Forelimb muscle (tissue), 1 donor: Measurements from ENCODE around the gene KRT36. TPM values are rescaled to one million over a fixed set of nuclear protein-coding genes. Genes with fewer than 3 reads are reported as not detected.

Source experiments
- DNase-seq: peaks from one replicate; pipeline ENCODE4 v3.0.0-alpha.2; 2013; ENCODE audit warnings: low read depth
- polyA plus RNA-seq: library from polyadenylated mRNA; unstranded; fragments of 120-200 nt; gene quantifications from one replicate; pipeline ENCODE4 v1.2.1, GENCODE V29; 2013; ENCODE audit not compliant: insufficient read length

KRT36 gene
- not detected for polyA plus RNA-seq

DNA sequence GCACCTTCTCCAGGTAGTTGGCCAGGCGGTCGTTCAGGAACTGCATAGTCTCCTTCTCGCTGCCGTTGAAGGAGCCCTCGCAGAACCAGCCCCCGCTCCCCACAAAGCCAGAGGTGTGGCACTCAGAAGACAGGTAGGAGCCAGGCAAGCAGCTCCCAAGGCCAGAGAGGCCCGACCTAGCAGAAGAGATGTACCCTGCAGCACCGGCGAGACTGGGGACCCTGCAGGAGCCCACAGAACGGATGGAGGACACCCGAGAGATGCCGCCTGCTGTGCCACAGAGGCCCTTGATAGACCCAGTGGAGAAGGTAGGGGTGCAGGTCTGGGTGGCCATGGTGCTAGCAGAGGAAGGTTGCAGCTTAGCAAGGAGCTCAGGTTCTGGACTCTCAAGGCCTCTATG lies at the start of gene KRT36:
TSS of gene KRT36 (minus strand) at position 380 of the 400 bp plus-strand sequence. CDS start at position 334, 46 bp downstream.
- DNase-seq: no peak

DNA sequence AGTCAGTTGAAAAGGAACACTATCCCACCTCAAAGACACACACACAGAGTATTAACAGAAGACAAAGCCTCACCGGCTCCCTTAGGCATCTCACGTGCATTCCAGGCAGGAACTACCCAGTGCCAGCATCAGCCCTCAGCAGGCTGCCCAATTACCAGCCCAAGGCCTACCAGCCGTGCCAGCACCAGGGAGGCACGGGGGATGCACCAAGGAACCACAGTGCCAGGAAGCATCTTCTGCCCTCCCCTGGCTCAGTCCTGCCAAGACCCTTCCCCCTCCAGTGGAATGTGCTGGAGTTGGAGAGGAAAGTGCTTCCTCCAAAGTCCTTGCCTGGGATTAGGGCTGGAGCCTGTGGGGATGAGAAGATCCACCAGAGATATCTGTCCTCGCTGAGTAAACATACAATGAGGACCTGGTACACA lies 49.4 kb upstream of the KRT36 start:
- DNase-seq: no peak

DNA sequence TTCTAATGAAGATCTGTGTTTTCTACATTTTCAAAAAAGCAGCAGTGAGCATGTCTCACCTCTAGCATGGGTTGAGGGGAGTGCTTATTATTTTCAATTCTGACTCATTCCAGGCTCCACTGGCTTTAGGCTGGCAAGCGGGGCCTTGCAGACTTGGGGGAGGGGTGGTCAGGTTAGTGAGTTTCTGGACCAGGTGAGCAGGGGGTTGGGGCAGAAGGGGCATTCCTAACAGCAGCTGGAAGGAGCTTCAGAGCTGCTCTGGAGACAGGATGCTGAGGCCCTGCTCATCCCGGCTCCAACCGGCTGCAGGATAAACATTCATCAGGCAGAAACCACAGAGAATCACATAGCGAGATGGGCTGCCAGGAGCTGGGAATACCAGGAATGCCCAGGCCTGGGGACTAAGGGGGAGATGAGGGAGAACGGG lies 48.9 kb upstream of the KRT36 start:
- DNase-seq: no peak

DNA sequence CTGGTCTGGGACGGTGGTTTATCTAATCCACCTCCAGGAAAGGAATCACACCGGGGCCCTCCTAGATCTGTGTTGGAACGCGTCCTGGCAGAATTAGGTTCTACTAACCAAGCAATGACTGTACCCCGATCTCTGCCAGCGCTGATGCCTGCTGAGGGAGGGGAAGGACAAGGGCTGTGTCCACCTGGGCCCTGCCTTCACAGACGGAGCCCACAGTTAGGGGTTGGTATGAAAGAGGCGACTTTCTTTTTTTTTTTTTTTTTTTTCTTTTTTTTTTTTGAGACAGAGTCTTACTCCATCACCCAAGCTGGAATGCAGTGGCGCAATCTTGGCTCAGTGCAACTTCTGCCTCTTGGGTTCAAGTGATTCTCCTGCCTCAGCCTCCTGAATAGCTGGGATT lies 48.3 kb upstream of the KRT36 start:
- no peak for DNase-seq

DNA sequence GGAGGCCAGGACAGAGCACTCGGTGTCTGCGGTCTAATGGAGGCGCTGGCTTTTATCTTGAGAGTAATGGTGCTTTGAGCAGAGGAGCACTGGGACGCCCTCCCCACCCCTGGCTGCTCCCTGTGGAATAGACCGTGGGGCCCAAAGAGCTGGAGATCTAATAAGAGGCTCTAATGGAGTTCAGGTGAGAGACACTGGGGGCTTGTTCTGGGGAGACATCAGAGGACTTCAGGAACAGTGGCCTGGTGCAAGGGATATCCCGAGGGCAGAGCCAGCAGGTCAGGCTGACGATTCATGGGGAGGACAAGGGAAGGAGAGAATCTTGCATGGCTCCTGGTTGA lies 47.9 kb upstream of the KRT36 start:
- DNase-seq: no peak

DNA sequence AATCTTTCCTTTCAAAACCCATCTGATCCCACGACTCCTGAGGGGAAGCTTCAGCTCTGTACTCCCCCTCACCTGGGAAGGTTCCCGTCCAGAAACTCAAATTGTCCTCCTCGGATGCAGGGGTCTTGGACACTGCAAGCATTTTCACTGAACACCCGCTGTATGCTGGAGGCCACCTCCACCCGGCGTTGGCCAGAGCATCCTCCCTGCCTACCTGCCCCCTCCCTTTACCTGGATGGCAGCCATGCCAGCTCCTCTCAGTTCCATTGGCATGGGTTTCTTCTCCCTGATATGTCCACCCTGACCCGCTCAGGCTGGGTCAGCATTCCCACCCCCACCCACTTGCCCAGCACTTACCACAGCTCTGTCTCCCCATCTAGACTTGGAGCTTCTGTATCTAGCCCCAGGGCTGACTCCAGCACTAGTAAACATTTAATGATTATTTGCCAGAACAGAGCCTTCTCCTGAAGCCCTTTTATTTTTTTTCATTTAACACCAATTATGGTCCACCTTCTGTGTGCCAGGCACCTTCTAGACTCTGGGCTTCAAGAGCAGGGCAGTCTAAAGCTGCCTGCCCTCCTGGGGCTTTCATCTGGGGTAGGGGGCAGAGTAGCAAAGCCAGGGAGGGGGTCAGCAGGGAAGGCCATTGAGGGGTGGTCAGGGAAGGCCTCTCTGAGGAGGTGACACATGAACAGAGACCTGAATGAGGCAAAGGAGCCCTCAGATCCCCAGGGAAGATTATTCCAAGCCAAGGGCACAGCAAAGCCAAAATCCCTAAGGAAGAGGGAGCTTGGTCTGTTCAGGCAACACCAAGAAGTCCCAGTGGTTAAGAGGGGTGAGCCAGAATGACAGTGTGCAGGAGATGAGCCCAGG lies 47.3 kb upstream of the KRT36 start:
- DNase-seq: no peak

DNA sequence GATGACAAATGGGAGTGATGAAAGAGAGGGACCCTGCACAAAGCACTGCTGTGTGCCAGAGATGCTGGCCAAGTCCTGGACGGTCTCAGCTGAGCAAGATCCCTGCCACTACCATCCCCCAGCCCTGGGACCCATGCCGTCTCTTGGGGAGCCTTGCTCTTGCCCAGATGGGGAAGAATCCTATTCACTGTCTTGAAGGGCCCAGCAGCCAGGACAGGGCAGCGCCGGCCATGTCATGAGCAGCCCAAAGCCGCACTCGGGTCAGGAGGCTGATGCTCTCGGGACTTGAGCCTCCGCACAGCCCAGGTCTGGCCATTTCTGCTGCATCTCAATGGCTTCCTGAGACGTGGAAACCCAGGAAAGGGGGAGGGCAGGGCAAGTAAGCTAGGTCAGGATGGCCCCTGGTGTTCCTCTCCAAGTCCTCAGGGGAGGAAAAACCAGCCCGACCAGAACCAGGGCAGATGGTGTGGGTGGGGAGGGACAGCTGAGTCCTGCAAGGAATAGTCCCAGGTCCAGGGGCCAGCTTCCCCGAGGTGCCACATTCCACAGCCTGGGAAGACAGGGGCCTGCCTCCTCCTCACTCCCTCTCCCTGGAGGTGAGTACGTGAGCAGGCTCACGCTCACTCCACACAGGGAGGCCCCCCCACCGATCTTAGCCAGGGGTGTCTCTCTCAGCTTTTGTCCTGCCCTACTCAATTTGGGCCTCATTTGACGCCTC lies 46.2 kb upstream of the KRT36 start:
- DNase-seq: no peak

DNA sequence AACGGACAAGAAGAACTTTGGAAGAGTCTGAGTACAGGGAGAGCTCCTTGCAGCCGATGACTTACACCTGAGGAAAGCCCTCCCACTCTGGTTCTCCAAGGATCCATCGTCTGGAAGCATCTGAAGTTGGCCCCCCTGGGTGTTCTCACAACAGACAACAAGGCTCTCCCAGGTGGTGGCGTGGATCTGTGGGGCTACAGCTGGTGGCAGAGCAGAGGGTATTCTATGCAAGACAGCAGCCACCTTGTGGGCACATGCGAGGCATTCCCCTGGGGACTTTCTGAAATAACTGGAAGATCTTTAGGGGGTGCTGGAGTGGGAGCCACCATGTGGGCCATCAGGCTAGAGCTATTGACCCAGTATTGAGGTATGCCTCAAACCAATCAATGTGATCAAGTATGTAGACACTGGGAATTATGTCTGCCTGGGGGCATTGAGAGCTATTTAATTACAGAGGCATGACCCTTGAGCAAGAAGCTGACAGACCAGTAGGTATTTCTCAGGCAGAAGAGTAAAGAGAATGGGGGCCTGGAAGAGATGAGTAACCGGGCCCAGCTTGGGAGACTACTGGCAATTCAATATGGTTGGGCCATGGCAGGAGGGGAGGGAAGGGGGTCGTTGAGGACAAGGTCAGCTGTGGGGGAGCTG lies 45.3 kb upstream of the KRT36 start:
- DNase-seq: no peak

DNA sequence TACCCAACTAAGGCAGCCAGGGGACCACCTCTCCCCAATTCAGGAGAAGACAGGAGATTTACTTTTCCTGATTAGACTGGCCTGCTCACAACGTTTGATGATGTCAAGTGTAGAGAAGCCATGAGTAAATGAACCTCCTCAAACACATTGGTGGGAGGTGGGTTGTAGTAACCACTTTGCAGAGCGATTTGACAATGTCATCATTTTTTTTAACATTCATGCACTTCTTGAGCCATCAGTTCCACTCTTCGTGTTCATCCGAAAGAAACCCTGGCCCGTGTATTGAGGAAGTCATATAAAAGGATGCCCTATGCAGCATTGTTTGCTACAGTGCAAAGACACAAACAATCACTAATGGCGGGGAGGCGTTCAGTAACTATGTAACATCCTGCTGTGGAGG lies 43.9 kb upstream of the KRT36 start:
- no peak for DNase-seq

DNA sequence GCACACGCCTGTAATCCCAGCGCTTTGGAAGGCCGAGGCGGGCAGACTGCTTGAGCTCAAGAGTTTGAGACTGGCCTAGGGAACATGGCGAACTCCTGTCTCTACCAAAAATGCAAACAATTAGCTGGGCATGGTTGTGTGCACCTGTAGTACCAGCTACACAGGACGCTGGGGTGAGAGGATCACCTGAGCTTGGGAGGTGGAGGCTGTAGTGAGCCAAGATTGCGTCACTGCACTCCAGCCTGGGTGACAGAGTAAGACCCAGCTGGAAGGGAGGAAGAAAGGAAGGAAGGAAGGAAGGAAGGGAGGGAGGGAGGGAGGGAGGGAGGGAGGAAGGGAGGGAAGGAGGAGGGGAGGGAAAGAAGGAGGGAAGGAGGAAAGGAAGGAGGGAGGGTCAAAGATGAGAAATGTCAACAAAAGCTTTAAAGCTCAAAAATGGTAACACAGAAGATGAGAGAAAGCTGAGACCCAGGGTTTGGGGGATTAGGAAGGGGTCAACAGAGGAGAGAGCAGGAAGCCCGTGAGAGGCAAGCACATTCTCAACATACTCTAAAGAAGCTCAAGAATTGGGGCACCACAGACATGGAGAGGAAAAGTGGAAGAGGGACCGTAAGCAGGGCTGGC lies 43.3 kb upstream of the KRT36 start:
- DNase-seq: no peak

DNA sequence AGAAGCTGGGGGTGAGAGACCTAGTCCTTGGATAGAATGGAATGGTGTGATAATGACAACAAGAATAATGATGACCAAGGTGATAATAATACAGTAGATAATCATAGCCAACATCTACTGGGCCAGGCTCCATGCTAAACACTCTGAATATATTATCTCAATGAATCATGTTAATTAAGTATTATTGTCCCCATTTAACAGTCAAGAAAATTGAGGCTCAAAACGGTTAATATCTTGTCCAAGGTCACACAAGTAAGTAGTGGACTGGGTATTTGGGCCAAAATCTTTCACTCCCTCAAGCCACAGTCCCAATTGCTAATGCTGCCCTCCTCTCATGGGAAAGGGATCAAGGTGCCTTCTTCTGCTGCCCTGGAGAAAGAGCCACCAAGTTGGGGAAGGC lies 42.3 kb upstream of the KRT36 start:
- no peak for DNase-seq

DNA sequence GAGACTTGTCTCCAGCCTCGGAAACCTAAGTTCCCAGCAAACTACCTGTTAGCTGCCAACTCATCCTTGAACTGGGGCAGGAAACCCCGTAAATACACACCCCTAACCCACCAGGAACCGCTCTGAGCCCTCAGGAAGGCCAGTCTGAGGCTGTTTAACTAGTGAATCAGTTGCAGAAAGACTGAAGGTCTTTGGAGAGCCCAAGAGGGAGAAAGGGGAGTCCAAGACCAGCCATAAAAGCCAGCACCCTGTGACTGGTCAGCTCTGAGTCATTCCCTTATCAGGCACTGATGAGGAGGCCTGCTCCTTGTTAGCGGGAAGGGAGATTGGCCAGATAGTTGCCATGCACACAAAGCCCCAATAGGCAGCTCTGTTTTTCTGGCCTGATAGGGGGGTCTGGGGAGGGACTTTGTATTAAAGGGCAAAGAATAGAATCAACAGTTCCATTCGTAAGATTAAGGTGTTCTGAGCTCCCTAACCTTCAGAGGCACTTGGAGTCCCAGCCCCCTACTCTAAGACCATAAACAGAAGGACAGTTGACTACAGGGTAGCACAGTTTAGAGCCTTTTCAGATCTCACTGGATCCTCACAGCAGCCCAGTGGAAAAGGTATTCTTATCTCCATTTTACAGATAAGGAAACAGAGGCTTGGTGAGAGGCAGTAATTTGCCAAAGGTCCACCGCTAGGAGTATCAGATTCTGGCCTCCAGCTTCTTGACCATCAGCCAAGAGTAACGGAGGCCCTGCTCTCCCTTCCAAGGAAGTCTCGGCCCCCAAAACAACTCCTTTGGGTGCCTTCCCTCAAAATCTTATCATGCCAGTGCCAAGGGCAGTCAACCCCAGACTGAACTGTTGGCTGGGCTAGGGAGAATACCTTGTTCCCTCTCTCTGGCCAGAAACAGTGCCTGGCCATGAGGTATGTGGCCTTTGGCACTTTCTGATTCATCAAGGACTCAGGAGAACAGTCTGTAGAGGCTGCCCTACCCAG lies 40.6 kb upstream of the KRT36 start:
- no peak for DNase-seq

DNA sequence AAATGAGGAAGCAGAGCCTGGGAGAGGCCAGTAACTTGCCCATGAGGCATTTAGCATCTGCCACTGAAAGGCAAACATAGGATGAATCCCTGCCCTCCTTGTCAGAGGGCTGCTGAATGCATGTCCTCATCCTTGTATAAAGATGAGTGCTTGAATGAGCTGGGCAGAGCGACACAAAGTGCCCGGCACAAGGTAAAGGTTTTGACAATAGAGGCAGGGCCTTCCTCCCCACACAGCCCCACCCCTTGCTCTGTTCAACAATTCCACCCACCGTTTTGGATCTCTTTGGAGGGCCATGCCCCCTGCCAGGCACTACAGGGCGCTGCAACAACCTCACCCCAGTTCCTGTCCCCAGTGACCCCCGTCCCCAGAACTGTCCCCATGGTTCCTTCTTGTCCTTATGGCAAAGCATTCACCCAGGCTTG lies 39.8 kb upstream of the KRT36 start:
- DNase-seq: no peak

DNA sequence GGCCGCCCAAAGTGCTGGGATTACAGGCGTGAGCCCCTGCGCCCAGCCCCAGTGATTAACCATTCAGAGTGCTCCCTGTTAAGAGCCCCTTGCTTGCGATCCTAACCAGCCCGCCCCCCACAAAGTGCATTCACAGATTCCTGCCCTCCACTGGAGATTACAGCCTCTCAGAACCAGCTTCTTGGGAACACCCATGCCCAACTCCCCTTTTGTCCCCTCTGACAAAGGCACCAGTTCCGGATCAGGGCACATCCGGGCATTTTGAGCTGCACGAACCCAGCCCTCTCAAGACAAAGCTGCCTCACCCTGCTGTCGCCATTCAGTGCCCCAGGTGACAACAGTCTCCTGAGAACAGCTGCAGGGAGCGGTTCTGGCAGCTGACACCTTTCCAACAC lies 39.2 kb upstream of the KRT36 start:
- no peak for DNase-seq

DNA sequence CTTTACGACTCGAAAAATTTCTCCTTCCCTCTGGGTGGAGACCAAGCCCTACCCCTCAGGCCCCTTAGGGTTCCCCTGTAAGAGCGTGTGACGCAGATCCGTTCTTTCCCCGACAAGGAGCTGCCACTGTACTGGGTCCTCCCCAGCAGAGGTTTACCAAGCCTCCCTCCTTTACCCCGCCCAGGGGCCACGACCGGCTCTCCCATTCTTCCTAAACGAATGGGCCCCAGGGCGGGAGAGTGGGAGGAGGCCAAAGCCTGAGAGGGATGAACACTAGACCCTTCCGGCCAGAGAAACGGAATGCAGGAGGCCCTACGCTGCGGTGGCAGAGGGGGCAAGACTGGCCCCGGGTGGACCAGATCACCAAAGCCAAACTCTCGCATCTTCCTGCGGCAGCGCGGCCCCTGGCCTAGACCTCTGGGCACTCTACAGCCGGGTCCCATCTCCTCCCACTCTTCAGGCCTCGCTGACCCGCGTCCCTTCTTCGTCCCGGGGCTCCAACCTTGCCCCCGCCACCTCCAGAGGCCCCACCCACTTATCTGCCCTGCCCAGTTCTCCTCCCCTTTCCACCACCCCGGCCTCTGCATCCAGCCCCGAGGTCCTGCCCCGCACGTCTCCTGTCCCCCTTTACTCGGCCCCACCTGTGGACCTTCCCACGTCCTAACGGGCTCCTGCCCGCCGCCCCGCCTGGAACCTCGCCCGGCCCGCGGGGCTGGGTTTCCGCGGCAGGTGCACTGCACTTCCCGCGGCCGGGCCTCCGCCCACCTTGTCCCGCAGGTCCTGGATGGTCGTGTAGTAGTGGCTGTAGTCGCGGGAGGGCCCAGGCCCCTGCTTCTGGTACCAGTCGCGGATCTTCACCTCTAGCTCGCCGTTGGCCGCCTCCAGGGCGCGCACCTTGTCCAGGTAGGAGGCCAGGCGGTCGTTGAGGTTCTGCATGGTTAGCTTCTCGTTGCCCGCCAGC lies 37.6 kb upstream of the KRT36 start:
- DNase-seq: no peak

DNA sequence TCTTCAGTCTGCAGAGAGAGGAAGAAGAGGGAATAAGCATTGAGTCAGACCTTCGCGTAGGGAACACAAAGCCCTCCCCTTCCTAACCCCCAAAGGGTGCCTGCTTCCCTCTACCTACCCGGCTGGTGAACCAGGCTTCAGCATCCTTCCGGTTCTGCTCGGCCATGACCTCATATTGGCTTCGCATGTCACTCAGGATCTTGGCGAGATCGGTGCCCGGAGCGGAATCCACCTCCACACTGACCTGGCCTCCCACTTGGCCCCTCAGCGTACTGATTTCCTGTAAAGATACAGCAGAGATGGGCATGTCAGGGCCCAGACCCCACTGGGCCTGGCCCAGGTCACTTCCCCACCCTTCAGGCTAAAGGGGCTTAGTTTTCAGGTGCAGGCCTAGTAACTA lies 34.6 kb upstream of the KRT36 start:
- no peak for DNase-seq

DNA sequence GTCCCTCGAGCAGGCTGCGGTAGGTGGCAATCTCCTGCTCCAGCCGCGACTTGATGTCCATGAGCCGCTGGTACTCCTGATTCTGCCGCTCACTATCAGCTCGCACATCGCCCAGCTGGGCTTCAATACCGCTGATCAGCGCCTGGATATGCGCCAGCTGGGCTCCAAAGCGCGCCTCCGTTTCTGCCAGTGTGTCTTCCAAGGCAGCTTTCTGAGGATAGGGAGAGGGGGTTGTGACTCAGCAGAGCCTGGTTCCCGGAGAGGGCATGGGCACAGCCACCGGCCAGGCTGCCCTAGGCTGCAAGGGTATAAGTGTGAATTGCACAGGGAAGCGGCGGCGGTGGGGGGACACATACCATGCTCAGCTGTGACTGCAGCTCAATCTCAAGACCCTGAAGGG lies 34.1 kb upstream of the KRT36 start:
- DNase-seq: no peak

DNA sequence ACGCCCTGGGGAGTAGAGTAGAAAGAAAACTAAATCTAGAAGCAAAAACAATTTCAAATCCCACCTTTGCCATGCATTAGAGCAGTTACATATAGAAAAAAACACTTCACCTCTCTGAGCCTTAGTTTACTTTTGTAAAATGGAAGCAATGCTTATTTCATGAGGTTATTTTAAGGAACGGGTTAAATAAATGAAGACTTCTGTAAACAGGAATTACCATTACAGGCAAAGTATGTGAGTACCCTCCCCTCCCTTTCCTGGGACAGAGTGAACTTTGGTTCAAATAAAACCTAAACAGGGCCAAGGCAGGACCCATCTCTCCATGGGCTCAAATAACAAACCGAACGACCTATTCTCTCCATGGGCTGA lies 33.5 kb upstream of the KRT36 start:
- no peak for DNase-seq

DNA sequence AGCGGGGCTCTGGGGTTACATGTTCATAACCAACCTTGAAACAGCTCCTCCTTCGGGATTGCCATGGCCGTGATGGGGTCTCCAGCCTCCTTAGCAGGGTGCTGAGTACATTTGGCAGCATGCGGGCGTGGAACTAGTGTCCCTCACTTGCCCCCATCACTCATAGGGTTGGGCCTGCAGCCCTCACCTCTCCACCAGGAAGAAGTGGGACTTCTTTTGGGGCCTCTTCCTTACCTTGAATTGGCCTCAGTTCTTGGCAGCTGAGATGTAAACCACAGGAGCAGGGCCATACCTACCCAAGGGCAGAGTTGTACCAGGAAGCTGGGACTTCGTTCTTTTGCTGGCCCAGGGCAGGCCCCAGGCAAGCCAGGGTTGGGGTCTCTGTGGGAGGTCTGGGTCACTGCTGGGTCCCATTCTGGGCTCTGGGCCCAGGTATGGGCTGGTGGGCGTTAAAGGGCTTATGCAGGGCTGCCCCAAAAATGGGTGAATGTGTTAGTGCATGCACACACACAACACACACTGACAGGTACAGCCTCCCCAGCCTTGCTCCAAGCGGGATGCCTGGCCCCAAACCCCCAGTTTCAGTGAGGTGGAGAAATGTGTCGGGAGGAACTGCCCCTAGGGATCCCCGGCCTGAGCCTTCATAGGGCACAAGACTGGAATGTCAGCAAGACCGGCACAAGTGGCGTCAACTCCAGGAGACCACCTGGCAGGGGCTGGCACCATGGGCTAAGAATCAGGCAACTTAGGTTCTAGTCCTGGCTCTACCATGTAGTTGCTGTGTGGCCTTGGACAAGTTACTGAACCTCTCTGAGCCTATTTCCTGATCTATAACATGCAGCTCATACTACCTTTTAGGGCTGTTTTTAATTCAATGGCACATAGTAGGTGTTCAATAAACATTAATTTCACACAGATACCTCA lies 32.9 kb upstream of the KRT36 start:
- DNase-seq: no peak
